Panc1 (cell line): ENCODE results near the gene AFDN. TPM values are rescaled to one million over a fixed set of nuclear protein-coding genes. Genes with fewer than 3 reads are reported as not detected.

Experiments used
- ATAC-seq: fragments of 200-7000 bp; cut with Tn5 transposase; 2 replicates; pipeline ENCODE4 v1.9.1; 2020; ENCODE audit warnings: mild to moderate bottlenecking, moderate library complexity
- BruUV-seq: library from RNA; stranded (reverse); fragments of 400-500 nt; replicated peaks from 2 replicates; lab custom pipeline; 2021; lab: Mats Ljungman, UMichigan
- CTCF ChIA-PET: fragments of 300-600 bp; sonication (Branson Sonifier 250); formaldehyde crosslinking; loops from one replicate; lab custom pipeline; 2022; ENCODE audit warnings: antibody characterized with exemption; lab: Charles Lee
- POLR2A ChIA-PET: fragments of 300-600 bp; sonication (Branson Sonifier 250); formaldehyde crosslinking; loops from one replicate; lab custom pipeline; 2022; ENCODE audit warnings: antibody characterized with exemption; lab: Charles Lee
- DNase-seq: peaks from one replicate; pipeline ENCODE4 v3.0.0-alpha.2; 2010; ENCODE audit warnings: low read depth, low spot score
- H3K27ac ChIP-seq: 2 replicates; pipeline ENCODE4 v1.5.1; 2011; ENCODE audit warnings: mild to moderate bottlenecking, low read length, inconsistent platforms
- H3K27me3 ChIP-seq: fragments of 200-500 bp; sonication (Bioruptor generic); 2 replicates; pipeline ENCODE4 v1.6.0; 2014; ENCODE audit warnings: low read length, inconsistent platforms; ENCODE audit not compliant: control insufficient read depth, insufficient read depth
- H3K36me3 ChIP-seq: fragments of 200-500 bp; sonication (Bioruptor generic); 2 replicates; pipeline ENCODE4 v1.5.1; 2014; ENCODE audit warnings: inconsistent platforms, mild to moderate bottlenecking, low read length, moderate library complexity; ENCODE audit not compliant: control insufficient read depth, insufficient read depth
- H3K4me1 ChIP-seq: 2 replicates; pipeline ENCODE4 v1.5.1; 2011; ENCODE audit warnings: inconsistent platforms, mild to moderate bottlenecking, low read length, moderate library complexity; ENCODE audit not compliant: control insufficient read depth, insufficient read depth
- H3K4me3 ChIP-seq, 2 experiments: 2 replicates each; pipeline ENCODE4 v1.5.1; 2011 to 2012; ENCODE audit warnings: low read depth in 2 of 2, low read length in 2 of 2, mild to moderate bottlenecking in 2 of 2, inconsistent platforms in 1 of 2, moderate library complexity in 1 of 2
- H3K9me3 ChIP-seq: fragments of 200-500 bp; sonication (Bioruptor generic); 2 replicates; pipeline ENCODE4 v1.5.1; 2014; ENCODE audit warnings: low read depth, mild to moderate bottlenecking, inconsistent platforms, low read length, moderate library complexity; ENCODE audit not compliant: control insufficient read depth, insufficient read depth
- CTCF ChIP-seq: fragments of 450-650 bp; IDR thresholded peaks from 2 replicates; pipeline ENCODE4 v1.5.1; 2017; ENCODE audit warnings: mild to moderate bottlenecking
- POLR2AphosphoS5 ChIP-seq: IDR thresholded peaks from 2 replicates; pipeline ENCODE4 v1.6.1; 2012; ENCODE audit warnings: mild to moderate bottlenecking, low read depth, low read length, moderate library complexity
- REST ChIP-seq, 2 experiments: IDR thresholded peaks; 2 replicates each; pipeline ENCODE4 v1.6.1; 2011 to 2012; ENCODE audit warnings: low read depth in 2 of 2, control low read depth in 1 of 2, low read length in 1 of 2, mild to moderate bottlenecking in 1 of 2, moderate library complexity in 1 of 2; ENCODE audit not compliant: insufficient read depth in 1 of 2
- SIN3A ChIP-seq: IDR thresholded peaks from 2 replicates; pipeline ENCODE4 v1.6.1; 2012; ENCODE audit warnings: low read depth, mild to moderate bottlenecking, low read length, moderate library complexity, borderline replicate concordance; ENCODE audit not compliant: insufficient read depth
- TCF7L2 ChIP-seq: IDR thresholded peaks from 2 replicates; pipeline ENCODE4 v1.6.1; 2011; ENCODE audit warnings: mild to moderate bottlenecking, low read depth, low read length, inconsistent platforms
- in situ Hi-C: cut with HindIII; loops from 2 replicates; pipeline ENCODE4 v1.10.0; 2016; ENCODE audit warnings: low sequenced_read_pairs, low pct_unique_long_range_greater_than_20kb
- intact Hi-C: fragments of 100-400 bp; cut with micrococcal nuclease; formaldehyde crosslinking; loops from one replicate; pipeline ENCODE4 v1.10.0; 2022; ENCODE audit not compliant: unreplicated experiment
- total RNA-seq: library from RNA; stranded (reverse); gene quantifications from one replicate; pipeline ENCODE4 v1.2.1, GENCODE V29; 2021; ENCODE audit not compliant: unreplicated experiment

Gene AFDN
- total RNA-seq, 1 experiment from 2014 or later, result 143 TPM

- ChIA-PET CTCF (no interaction called here), POLR2A (no interaction called here)
- H3K4me3 ChIP-seq, result no peak overlapping the region
- peak overlapping the region; percentile 4; the same call in 1 of the 2 replicates for H3K27ac ChIP-seq
- in situ Hi-C loops (no loop called here), intact Hi-C loops (no loop called here)
- no peaks in the 10 kb centered on the region for H3K9me3 ChIP-seq
- no peaks in the 10 kb centered on the region for H3K36me3 ChIP-seq
- no TSS peak for BruUV-seq
- TF ChIP-seq REST (IDR thresholded peaks at IDR 0.05; ENCODE audit: insufficient read depth in 1 of 2, low read depth in 2 of 2, low read length in 1 of 2), result no peak
- TF ChIP-seq POLR2AphosphoS5, result no peak
- no peak for TF ChIP-seq SIN3A
- no peak for TF ChIP-seq TCF7L2
- TF ChIP-seq CTCF, result no peak
- DNase-seq, result no peak
- H3K27me3 ChIP-seq, result no peaks in the 10 kb centered on the region
- H3K4me1 ChIP-seq, result peaks cover 14% of the 10 kb centered on the region; the same call in 1 of the 2 replicates
- no peak for ATAC-seq
Measured at GRCh38 chr6:168004945-168005344, 178.2 kb downstream of the AFDN start.

GRCh38 chr6:168005796-168006195 is 179.1 kb downstream of the AFDN start:
- peaks cover 7% of the 10 kb centered on the region for H3K9me3 ChIP-seq
- peak overlapping the region; percentile 70; the same call in 1 of the 2 replicates for H3K27ac ChIP-seq
- ChIA-PET CTCF (no interaction called here), POLR2A (no interaction called here)
- intact Hi-C loops (no loop called here), in situ Hi-C loops (no loop called here)
- H3K4me1 ChIP-seq, result peaks cover 14% of the 10 kb centered on the region; the same call in 1 of the 2 replicates
- no peaks in the 10 kb centered on the region for H3K36me3 ChIP-seq
- DNase-seq (no peak), ATAC-seq (no peak)
- BruUV-seq, result no TSS peak
- H3K4me3 ChIP-seq, result no peak overlapping the region
- TF ChIP-seq SIN3A (no peak), REST (IDR thresholded peaks at IDR 0.05; ENCODE audit: insufficient read depth in 1 of 2, low read depth in 2 of 2, low read length in 1 of 2) (no peak), TCF7L2 (no peak), CTCF (no peak), POLR2AphosphoS5 (no peak)
- no peaks in the 10 kb centered on the region for H3K27me3 ChIP-seq
